PC-3 (cell line): ENCODE measurements around the gene PPP6R1. TPM values are rescaled to one million over a fixed set of nuclear protein-coding genes. Genes with fewer than 3 reads are reported as not detected.

Experiments
- ATAC-seq: fragments of 200-7000 bp; cut with Tn5 transposase; 2 replicates; pipeline ENCODE4 v1.9.1; 2020; ENCODE audit warnings: mild to moderate bottlenecking, moderate library complexity
- BruUV-seq: library from RNA; stranded (reverse); fragments of 400-500 nt; replicated peaks from 2 replicates; lab custom pipeline; 2021; lab: Mats Ljungman, UMichigan
- CTCF ChIA-PET: fragments of 300-600 bp; sonication (Branson Sonifier 250); formaldehyde crosslinking; loops from one replicate; lab custom pipeline; 2022; ENCODE audit warnings: antibody characterized with exemption; lab: Charles Lee
- POLR2A ChIA-PET: fragments of 300-600 bp; sonication (Branson Sonifier 250); formaldehyde crosslinking; loops from one replicate; lab custom pipeline; 2022; ENCODE audit warnings: antibody characterized with exemption; ENCODE audit not compliant: unreplicated experiment; lab: Charles Lee
- DNase-seq: peaks from one replicate; pipeline ENCODE4 v3.0.0-alpha.2; 2015
- H2AFZ ChIP-seq: fragments of 300-600 bp; sonication (generic); 2 replicates; pipeline ENCODE4 v1.6.0; 2016; ENCODE audit warnings: antibody characterized with exemption, low read length
- H3F3A ChIP-seq: fragments of 300-600 bp; sonication (generic); one replicate; pipeline ENCODE4 v1.6.0; 2017; ENCODE audit warnings: antibody characterized with exemption, low read length, control low read depth, mild to moderate bottlenecking; ENCODE audit not compliant: unreplicated experiment
- H3K27ac ChIP-seq: fragments of 300-600 bp; sonication (generic); 2 replicates; pipeline ENCODE4 v1.5.1; 2016; ENCODE audit warnings: mild to moderate bottlenecking, low read length
- H3K27me3 ChIP-seq: fragments of 300-600 bp; sonication (generic); 2 replicates; pipeline ENCODE4 v1.6.1; 2016; ENCODE audit warnings: low read length, mixed read lengths
- H3K36me3 ChIP-seq: fragments of 300-600 bp; sonication (generic); 2 replicates; pipeline ENCODE4 v1.6.1; 2016; ENCODE audit warnings: low read depth, mixed run types, low read length, mixed read lengths
- H3K4me1 ChIP-seq: fragments of 300-600 bp; sonication (generic); 2 replicates; pipeline ENCODE4 v1.5.1; 2016; ENCODE audit warnings: low read length; ENCODE audit not compliant: insufficient read depth
- H3K4me2 ChIP-seq: fragments of 300-600 bp; sonication (generic); 2 replicates; pipeline ENCODE4 v1.6.0; 2016; ENCODE audit warnings: low read length
- H3K4me3 ChIP-seq: fragments of 300-600 bp; sonication (generic); 2 replicates; pipeline ENCODE4 v1.5.1; 2016; ENCODE audit warnings: mild to moderate bottlenecking, low read length, mixed read lengths
- H3K79me2 ChIP-seq: fragments of 300-600 bp; sonication (generic); 2 replicates; pipeline ENCODE4 v1.6.1; 2017; ENCODE audit warnings: low read length, mixed read lengths
- H3K9ac ChIP-seq: fragments of 300-600 bp; sonication (generic); 2 replicates; pipeline ENCODE4 v1.6.0; 2016; ENCODE audit warnings: mild to moderate bottlenecking, low read length
- H3K9me2 ChIP-seq: fragments of 300-600 bp; sonication (generic); replicated peaks from 2 replicates; pipeline ENCODE4 v1.6.1; 2016; ENCODE audit warnings: mixed run types, low read length, mixed read lengths
- H3K9me3 ChIP-seq: fragments of 300-600 bp; sonication (generic); 2 replicates; pipeline ENCODE4 v1.6.1; 2016; ENCODE audit warnings: low read length, mixed read lengths
- H4K20me1 ChIP-seq: fragments of 300-600 bp; sonication (generic); 2 replicates; pipeline ENCODE4 v1.6.1; 2016; ENCODE audit warnings: low read length, mixed read lengths
- CTCF ChIP-seq: fragments of 300-600 bp; sonication (generic); conservative IDR thresholded peaks from 2 replicates; pipeline ENCODE4 v1.5.1; 2017; ENCODE audit warnings: antibody characterized with exemption, low read depth, mild to moderate bottlenecking, low read length
- EZH2 ChIP-seq: fragments of 300-600 bp; sonication (generic); IDR thresholded peaks from one replicate; pipeline ENCODE4 v1.6.1; 2017; ENCODE audit warnings: antibody characterized with exemption, mild to moderate bottlenecking, low read length; ENCODE audit not compliant: unreplicated experiment
- EZH2phosphoT487 ChIP-seq: fragments of 300-600 bp; sonication (generic); IDR thresholded peaks from 2 replicates; pipeline ENCODE4 v1.6.1; 2018; ENCODE audit warnings: mild to moderate bottlenecking, antibody characterized with exemption, low read length, borderline replicate concordance
- intact Hi-C: fragments of 100-400 bp; cut with micrococcal nuclease; formaldehyde crosslinking; loops from 2 replicates; pipeline ENCODE4 v1.9.0; 2023
- total RNA-seq: library from RNA; depleted of rRNA; stranded (reverse); fragments of >200 nt; gene quantifications from 2 replicates; pipeline ENCODE4 v1.2.3, GENCODE V29; 2014

Gene PPP6R1
- total RNA-seq, 1 experiment from 2014 or later = 159 TPM

- ChIA-PET POLR2A (no interaction called here), CTCF (no interaction called here)
- no peaks in the 10 kb centered on the region for H3K9me2 ChIP-seq
- ATAC-seq = peak; percentile 6; the same call in 1 of the 2 replicates
- no TSS peak for BruUV-seq
- no peaks in the 10 kb centered on the region for H3F3A ChIP-seq
- H3K79me2 ChIP-seq = no peaks in the 10 kb centered on the region
- no peak overlapping the region for H3K9ac ChIP-seq
- no peaks in the 10 kb centered on the region for H4K20me1 ChIP-seq
- no peak overlapping the region for H3K4me3 ChIP-seq
- no peaks in the 10 kb centered on the region for H3K4me1 ChIP-seq
- H3K36me3 ChIP-seq = peaks cover 11% of the 10 kb centered on the region; the same call in 1 of the 2 replicates
- DNase-seq = no peak
- H3K9me3 ChIP-seq = no peaks in the 10 kb centered on the region
- intact Hi-C loops = no loop called here
- H3K27me3 ChIP-seq = no peaks in the 10 kb centered on the region
- H3K4me2 ChIP-seq = no peak overlapping the region
- TF ChIP-seq EZH2phosphoT487 (no peak), EZH2 (no peak), CTCF (no peak)
- no peak overlapping the region for H3K27ac ChIP-seq
- no peak overlapping the region for H2AFZ ChIP-seq
These were observed 34.7 kb downstream of the PPP6R1 start for GRCh38 chr19:55224038-55224665.

GRCh38 chr19:55223291-55224037, 35.4 kb downstream of the PPP6R1 start:
- Histone ChIP-seq H3K27ac (no peak overlapping the region), H3K4me2 (no peak overlapping the region), H3F3A (no peaks in the 10 kb centered on the region)

More at GRCh38 chr19:55223291-55224037, 35.4 kb downstream of the PPP6R1 start:
- Histone ChIP-seq H3K4me1 (no peaks in the 10 kb centered on the region), H3K27me3 (no peaks in the 10 kb centered on the region), H3K9ac (no peak overlapping the region), H3K9me2 (no peaks in the 10 kb centered on the region), H2AFZ (no peak overlapping the region), H3K79me2 (no peaks in the 10 kb centered on the region), H4K20me1 (no peaks in the 10 kb centered on the region), H3K4me3 (no peak overlapping the region), H3K36me3 (peaks cover 10% of the 10 kb centered on the region; the same call in 1 of the 2 replicates), H3K9me3 (no peaks in the 10 kb centered on the region)
- ATAC-seq = peak; percentile 7; the same call in 1 of the 2 replicates
- CTCF ChIA-PET = no interaction called here
- no TSS peak for BruUV-seq
- POLR2A ChIA-PET = no interaction called here
- intact Hi-C loops = no loop called here
- DNase-seq = no peak
- TF ChIP-seq EZH2 (no peak), CTCF (no peak), EZH2phosphoT487 (no peak)
